Measurements from ENCODE around the gene IQCH. TPM values are rescaled to one million over a fixed set of nuclear protein-coding genes. Genes with fewer than 3 reads are reported as not detected.

IQCH gene
- total RNA-seq, 1 donor from 2014 or later, result 3.1 TPM

DNA sequence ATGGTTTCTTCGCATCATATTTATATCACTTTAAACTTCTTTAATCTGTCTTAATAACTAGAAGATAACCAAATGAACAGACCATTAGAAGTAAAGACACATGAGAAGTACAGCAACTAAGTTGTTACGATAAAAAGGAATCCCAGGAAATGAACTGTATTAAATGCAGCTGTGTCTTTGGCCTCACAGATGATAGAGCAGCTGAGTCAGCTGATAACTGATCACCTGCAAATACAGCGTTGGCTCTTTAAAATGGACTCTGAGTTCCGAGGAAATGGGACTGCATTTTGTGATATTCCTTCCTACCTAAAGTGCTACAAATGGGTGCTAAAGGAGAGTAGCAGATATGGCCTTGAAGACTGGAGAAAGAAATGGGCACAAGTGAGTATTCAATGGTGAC is 145.3 kb downstream of the IQCH start:
- no peak overlapping the region for H3K9ac ChIP-seq (ENCODE audit: low read depth in 1 of 3, low read length in 3 of 3)
- H3K9me3 ChIP-seq (ENCODE audit: control insufficient read depth in 3 of 3, low read length in 3 of 3), result no peaks in the 10 kb centered on the region
- H3K4me1 ChIP-seq (ENCODE audit: control insufficient read depth in 3 of 3, insufficient read depth in 3 of 3, low read length in 3 of 3), result no peaks in the 10 kb centered on the region
- H3K27me3 ChIP-seq (ENCODE audit: control insufficient read depth in 3 of 3, insufficient read depth in 3 of 3, low read length in 3 of 3), result no peaks in the 10 kb centered on the region
- no peaks in the 10 kb centered on the region for H3K36me3 ChIP-seq (ENCODE audit: control insufficient read depth in 3 of 3, insufficient read depth in 3 of 3, low read length in 3 of 3)
- no peak overlapping the region for H3K4me3 ChIP-seq (ENCODE audit: low read length in 3 of 3)
- H3K27ac ChIP-seq (ENCODE audit: low read depth, low read length), result no peak overlapping the region

DNA sequence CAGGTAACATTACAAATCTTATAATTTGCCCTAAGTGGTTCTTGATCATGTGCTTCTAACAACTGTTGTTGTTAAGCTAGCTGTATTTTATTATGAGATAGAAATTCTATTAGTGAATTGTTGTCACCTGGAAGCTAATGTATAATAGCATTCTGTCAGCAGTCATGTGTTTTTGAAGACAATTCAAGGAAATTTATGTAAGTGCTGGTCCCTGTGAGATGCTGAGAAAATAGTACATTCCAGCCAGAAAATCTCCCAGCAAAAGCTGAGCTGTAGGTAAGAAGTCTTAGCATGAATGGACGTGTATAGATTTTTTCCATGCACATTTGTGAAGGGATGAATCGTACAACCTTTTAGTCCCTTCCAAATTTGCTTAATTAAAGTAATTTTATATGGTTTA is 146.3 kb downstream of the IQCH start:
- Histone ChIP-seq H3K4me1 (ENCODE audit: control insufficient read depth in 3 of 3, insufficient read depth in 3 of 3, low read length in 3 of 3) (no peaks in the 10 kb centered on the region), H3K27me3 (ENCODE audit: control insufficient read depth in 3 of 3, insufficient read depth in 3 of 3, low read length in 3 of 3) (no peaks in the 10 kb centered on the region), H3K9ac (ENCODE audit: low read depth in 1 of 3, low read length in 3 of 3) (no peak overlapping the region), H3K36me3 (ENCODE audit: control insufficient read depth in 3 of 3, insufficient read depth in 3 of 3, low read length in 3 of 3) (no peaks in the 10 kb centered on the region), H3K9me3 (ENCODE audit: control insufficient read depth in 3 of 3, low read length in 3 of 3) (no peaks in the 10 kb centered on the region), H3K27ac (ENCODE audit: low read depth, low read length) (no peak overlapping the region), H3K4me3 (ENCODE audit: low read length in 3 of 3) (no peak overlapping the region)

DNA sequence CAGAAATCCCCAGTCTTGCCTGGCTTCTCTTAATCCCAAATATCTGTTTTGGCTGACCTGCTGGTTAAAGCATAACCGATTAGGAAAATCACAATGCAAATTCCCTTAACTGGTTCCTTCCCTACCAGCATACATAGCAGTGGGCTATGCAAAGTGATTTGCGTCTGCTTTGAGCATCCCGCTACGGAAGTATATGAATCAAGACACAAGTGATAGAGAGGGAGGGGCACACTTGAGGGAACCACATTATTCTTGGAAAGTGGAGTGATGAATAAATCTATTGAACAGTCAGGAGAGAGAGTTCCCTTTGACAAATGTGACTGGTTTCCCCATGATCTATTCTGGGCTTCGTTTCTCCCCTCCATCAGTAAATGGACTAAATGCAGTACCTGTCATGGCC is 146.8 kb downstream of the IQCH start:
- no peak overlapping the region for H3K27ac ChIP-seq (ENCODE audit: low read depth, low read length)

DNA sequence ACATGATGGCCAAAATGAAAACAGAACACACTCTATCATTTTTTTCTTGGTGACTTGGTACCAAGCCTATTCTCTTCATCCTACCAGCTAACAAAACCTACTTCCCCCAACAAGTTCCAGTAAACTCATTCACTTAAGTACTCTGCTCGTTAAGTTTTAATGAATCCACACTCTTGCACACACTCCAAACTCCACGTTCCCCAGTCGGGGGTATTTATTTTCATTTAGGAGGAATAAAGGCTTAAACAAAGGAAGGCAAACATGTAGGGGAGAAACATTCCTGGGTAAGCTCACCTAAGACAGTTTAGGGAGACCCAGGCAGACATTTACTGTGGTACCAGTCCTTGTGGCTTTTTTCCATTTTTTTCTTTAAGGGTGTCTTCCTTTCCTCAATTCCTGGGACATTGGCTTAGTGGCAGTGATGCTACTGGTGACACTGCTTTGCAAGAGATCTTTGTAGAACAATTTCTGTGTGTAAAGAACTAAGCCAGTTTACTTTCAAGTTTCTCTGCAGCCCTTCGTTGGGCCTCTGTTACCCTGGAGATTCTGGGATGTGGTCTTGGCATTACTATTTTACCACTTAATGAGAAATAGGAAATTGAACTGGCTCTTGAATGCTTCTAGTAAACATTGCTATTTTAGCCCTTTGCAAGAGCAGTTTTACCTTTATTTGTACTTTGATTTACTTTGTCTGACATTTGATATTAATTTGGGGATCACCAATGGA is 149.0 kb downstream of the IQCH start:
- Histone ChIP-seq H3K9ac (ENCODE audit: low read depth in 1 of 3, low read length in 3 of 3) (no peak overlapping the region), H3K4me1 (ENCODE audit: control insufficient read depth in 3 of 3, insufficient read depth in 3 of 3, low read length in 3 of 3) (no peaks in the 10 kb centered on the region), H3K27me3 (ENCODE audit: control insufficient read depth in 3 of 3, insufficient read depth in 3 of 3, low read length in 3 of 3) (no peaks in the 10 kb centered on the region), H3K9me3 (ENCODE audit: control insufficient read depth in 3 of 3, low read length in 3 of 3) (no peaks in the 10 kb centered on the region), H3K27ac (ENCODE audit: low read depth, low read length) (no peak overlapping the region), H3K4me3 (ENCODE audit: low read length in 3 of 3) (no peak overlapping the region), H3K36me3 (ENCODE audit: control insufficient read depth in 3 of 3, insufficient read depth in 3 of 3, low read length in 3 of 3) (no peaks in the 10 kb centered on the region)

More for the DNA sequence above, 146.8 kb downstream of the IQCH start:
- H3K9ac ChIP-seq (ENCODE audit: low read depth in 1 of 3, low read length in 3 of 3), result no peak overlapping the region
- H3K27me3 ChIP-seq (ENCODE audit: control insufficient read depth in 3 of 3, insufficient read depth in 3 of 3, low read length in 3 of 3), result no peaks in the 10 kb centered on the region
- H3K4me3 ChIP-seq (ENCODE audit: low read length in 3 of 3), result no peak overlapping the region
- H3K9me3 ChIP-seq (ENCODE audit: control insufficient read depth in 3 of 3, low read length in 3 of 3), result no peaks in the 10 kb centered on the region
- no peaks in the 10 kb centered on the region for H3K36me3 ChIP-seq (ENCODE audit: control insufficient read depth in 3 of 3, insufficient read depth in 3 of 3, low read length in 3 of 3)
- H3K4me1 ChIP-seq (ENCODE audit: control insufficient read depth in 3 of 3, insufficient read depth in 3 of 3, low read length in 3 of 3), result no peaks in the 10 kb centered on the region

DNA sequence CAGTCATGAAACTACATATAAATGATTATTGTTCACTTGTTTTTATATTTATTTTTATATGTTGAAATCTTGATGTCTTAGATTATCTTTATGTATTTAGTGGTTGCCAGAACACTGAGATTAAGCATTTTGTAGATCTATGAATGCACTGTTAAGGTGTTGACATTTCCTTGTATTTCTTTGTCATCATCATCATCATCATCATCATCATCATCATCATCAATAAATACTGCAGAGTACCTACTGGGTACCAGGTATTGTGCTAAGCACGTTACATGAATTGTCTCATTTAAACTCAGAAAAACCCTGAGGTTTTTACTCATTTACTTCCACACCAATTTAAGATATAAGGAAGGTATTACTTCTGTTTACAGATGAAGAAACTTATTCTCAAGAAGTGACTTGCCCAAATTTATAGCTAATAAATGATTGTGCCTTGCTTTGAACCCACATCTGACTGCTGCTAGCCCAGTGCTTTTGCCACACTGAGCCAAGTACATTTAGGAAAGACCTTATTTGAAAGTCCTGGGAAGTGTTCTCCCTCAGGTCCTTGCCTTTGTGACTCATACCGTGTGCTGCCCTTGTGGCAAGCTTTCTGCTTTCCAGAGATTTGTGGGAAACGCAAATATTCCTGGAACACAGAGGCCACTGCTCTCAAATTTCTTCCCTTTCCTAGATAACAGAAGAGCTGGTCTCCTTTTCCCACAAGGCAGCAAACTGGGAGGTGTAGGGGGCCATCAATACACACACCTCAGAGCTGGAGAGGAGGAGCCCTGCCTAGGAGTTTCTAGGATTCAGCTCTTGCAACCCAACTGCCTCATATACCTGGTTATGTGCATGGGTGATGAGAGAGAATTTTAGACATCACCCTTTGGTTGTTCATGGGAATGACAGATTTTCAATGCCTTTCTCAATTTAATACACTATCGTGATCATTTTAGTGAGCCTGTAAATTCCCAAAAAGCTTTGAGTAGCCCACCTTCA is 150.9 kb downstream of the IQCH start:
- Histone ChIP-seq H3K9ac (ENCODE audit: low read depth in 1 of 3, low read length in 3 of 3) (no peak overlapping the region), H3K27me3 (ENCODE audit: control insufficient read depth in 3 of 3, insufficient read depth in 3 of 3, low read length in 3 of 3) (no peaks in the 10 kb centered on the region), H3K4me3 (ENCODE audit: low read length in 3 of 3) (no peak overlapping the region), H3K36me3 (ENCODE audit: control insufficient read depth in 3 of 3, insufficient read depth in 3 of 3, low read length in 3 of 3) (no peaks in the 10 kb centered on the region), H3K4me1 (ENCODE audit: control insufficient read depth in 3 of 3, insufficient read depth in 3 of 3, low read length in 3 of 3) (no peaks in the 10 kb centered on the region), H3K9me3 (ENCODE audit: control insufficient read depth in 3 of 3, low read length in 3 of 3) (no peaks in the 10 kb centered on the region), H3K27ac (ENCODE audit: low read depth, low read length) (no peak overlapping the region)

DNA sequence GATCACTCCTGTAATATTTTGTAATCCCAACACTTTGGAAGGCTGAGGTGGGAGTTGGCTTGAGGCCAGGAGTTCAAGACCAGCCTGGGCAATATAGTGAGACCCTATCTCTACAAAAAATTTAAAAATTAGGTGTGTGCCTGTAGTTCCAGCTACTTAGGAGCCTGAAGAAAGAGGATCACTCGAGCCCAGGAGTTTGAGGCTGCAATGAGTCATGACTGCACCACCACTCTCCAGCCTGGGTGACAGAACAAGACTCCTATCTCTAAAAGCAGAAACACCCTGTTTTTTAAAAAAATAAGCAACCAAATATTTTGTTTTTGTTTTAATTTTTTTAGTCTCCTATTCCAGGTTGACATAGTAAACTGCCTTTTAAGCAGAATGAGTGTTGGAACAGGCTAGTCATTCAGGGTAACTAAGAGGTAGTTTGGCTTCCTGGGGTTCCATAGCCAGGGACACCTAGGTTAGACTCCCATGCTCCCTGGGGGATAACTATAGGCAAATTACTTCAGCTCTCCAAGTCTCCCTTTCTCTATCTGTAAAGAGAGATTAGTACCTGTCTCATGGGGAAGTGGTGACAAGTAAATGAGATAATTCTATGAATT is 151.8 kb downstream of the IQCH start:
- no peaks in the 10 kb centered on the region for H3K4me1 ChIP-seq (ENCODE audit: control insufficient read depth in 3 of 3, insufficient read depth in 3 of 3, low read length in 3 of 3)

DNA sequence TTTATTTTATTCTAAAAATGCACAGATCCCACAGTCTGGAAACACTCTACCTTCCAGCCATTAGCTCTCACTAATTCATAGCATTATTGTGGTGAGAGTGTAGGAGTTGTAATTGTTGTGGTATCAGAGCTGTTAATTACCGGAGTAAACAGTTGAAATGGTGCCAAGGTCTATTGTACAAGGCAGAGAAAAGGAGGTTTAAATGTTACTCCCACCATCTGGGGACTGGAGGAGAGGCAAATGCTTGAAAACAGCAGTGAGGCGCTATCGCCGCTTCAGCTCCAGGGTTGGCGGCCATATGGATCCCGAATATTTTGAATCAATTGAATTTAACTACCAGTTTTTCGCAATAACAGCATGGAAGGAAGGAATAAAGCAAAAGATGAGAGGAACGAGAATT is 153.2 kb downstream of the IQCH start:
- no peaks in the 10 kb centered on the region for H3K27me3 ChIP-seq (ENCODE audit: control insufficient read depth in 3 of 3, insufficient read depth in 3 of 3, low read length in 3 of 3)
- no peak overlapping the region for H3K4me3 ChIP-seq (ENCODE audit: low read length in 3 of 3)

More for the DNA sequence above, 151.8 kb downstream of the IQCH start:
- Histone ChIP-seq H3K27ac (ENCODE audit: low read depth, low read length) (no peak overlapping the region), H3K27me3 (ENCODE audit: control insufficient read depth in 3 of 3, insufficient read depth in 3 of 3, low read length in 3 of 3) (no peaks in the 10 kb centered on the region), H3K36me3 (ENCODE audit: control insufficient read depth in 3 of 3, insufficient read depth in 3 of 3, low read length in 3 of 3) (no peaks in the 10 kb centered on the region), H3K9me3 (ENCODE audit: control insufficient read depth in 3 of 3, low read length in 3 of 3) (no peaks in the 10 kb centered on the region), H3K9ac (ENCODE audit: low read depth in 1 of 3, low read length in 3 of 3) (no peak overlapping the region), H3K4me3 (ENCODE audit: low read length in 3 of 3) (no peak overlapping the region)

DNA sequence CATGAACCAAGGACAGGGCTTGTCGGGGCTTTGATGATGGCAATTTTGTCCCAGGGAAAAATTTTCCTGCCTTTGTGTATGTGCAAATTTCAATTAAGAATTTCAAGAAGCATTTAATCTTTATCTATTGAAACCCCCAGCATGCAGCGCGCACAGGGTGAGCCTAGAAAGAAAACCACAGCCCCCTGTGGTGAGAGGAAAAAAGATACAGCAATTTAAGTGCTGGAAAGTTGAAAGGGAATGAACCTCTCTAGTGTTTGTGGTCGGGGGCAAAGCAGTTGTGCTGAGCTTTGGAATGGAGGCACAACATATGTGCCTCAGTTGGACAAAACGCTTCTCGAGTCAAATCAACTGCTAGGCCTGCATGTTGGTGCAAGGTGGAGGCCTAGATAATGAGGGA is 154.6 kb downstream of the IQCH start:
- Histone ChIP-seq H3K27me3 (ENCODE audit: control insufficient read depth in 3 of 3, insufficient read depth in 3 of 3, low read length in 3 of 3) (no peaks in the 10 kb centered on the region), H3K36me3 (ENCODE audit: control insufficient read depth in 3 of 3, insufficient read depth in 3 of 3, low read length in 3 of 3) (peaks cover 0 to 3% (median 2%) of the 10 kb centered on the region in 3 donors), H3K9ac (ENCODE audit: low read depth in 1 of 3, low read length in 3 of 3) (no peak overlapping the region)

More for the DNA sequence above, 153.2 kb downstream of the IQCH start:
- H3K4me1 ChIP-seq (ENCODE audit: control insufficient read depth in 3 of 3, insufficient read depth in 3 of 3, low read length in 3 of 3), result no peaks in the 10 kb centered on the region
- H3K9ac ChIP-seq (ENCODE audit: low read depth in 1 of 3, low read length in 3 of 3), result no peak overlapping the region
- no peaks in the 10 kb centered on the region for H3K9me3 ChIP-seq (ENCODE audit: control insufficient read depth in 3 of 3, low read length in 3 of 3)
- no peak overlapping the region for H3K27ac ChIP-seq (ENCODE audit: low read depth, low read length)
- no peaks in the 10 kb centered on the region for H3K36me3 ChIP-seq (ENCODE audit: control insufficient read depth in 3 of 3, insufficient read depth in 3 of 3, low read length in 3 of 3)

DNA sequence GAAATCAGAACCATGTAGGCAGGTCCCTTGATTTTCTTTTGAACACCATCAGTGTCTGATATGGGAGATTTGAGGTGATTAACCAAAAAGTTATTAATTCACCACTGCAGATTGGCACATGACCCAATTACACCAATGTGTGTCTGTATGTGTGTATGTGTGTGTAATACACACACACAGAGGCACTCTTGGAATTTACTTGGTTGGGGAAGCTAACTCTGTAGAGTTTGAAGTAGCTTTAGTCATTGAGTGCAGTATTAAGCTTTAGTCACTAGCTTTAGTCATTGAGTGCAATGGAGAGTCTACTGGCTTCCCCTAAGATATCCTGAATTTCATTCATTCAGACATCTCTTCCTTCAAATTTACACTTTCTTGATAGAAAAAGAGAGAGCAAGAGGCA is 156.9 kb downstream of the IQCH start:
- Histone ChIP-seq H3K4me3 (ENCODE audit: low read length in 3 of 3) (no peak overlapping the region), H3K27me3 (ENCODE audit: control insufficient read depth in 3 of 3, insufficient read depth in 3 of 3, low read length in 3 of 3) (no peaks in the 10 kb centered on the region), H3K36me3 (ENCODE audit: control insufficient read depth in 3 of 3, insufficient read depth in 3 of 3, low read length in 3 of 3) (peaks cover 0 to 4% (median 2%) of the 10 kb centered on the region in 3 donors), H3K4me1 (ENCODE audit: control insufficient read depth in 3 of 3, insufficient read depth in 3 of 3, low read length in 3 of 3) (no peaks in the 10 kb centered on the region), H3K27ac (ENCODE audit: low read depth, low read length) (no peak overlapping the region), H3K9me3 (ENCODE audit: control insufficient read depth in 3 of 3, low read length in 3 of 3) (no peaks in the 10 kb centered on the region), H3K9ac (ENCODE audit: low read depth in 1 of 3, low read length in 3 of 3) (no peak overlapping the region)

More for the DNA sequence above, 154.6 kb downstream of the IQCH start:
- no peak overlapping the region for H3K4me3 ChIP-seq (ENCODE audit: low read length in 3 of 3)
- no peaks in the 10 kb centered on the region for H3K4me1 ChIP-seq (ENCODE audit: control insufficient read depth in 3 of 3, insufficient read depth in 3 of 3, low read length in 3 of 3)
- H3K9me3 ChIP-seq (ENCODE audit: control insufficient read depth in 3 of 3, low read length in 3 of 3), result no peaks in the 10 kb centered on the region
- H3K27ac ChIP-seq (ENCODE audit: low read depth, low read length), result no peak overlapping the region
